HepG2 (cell line): Measurements from ENCODE around the gene FAM98A. TPM values are rescaled to one million over a fixed set of nuclear protein-coding genes. Genes with fewer than 3 reads are reported as not detected.

Source experiments
- ATAC-seq: fragments of 200-7000 bp; cut with Tn5 transposase; 3 replicates; pipeline ENCODE4 v1.9.1; 2020; ENCODE audit warnings: mild to moderate bottlenecking, moderate library complexity
- BruUV-seq: library from RNA; stranded (reverse); fragments of 400-500 nt; replicated peaks from 2 replicates; lab custom pipeline; 2021; lab: Mats Ljungman, UMichigan
- CTCF ChIA-PET: fragments of 300-600 bp; formaldehyde crosslinking; extraction: SDS; loops from one replicate; lab custom pipeline; 2021; ENCODE audit warnings: low total read pairs, inconsistent platforms, low intra/inter-chr PET ratio; lab: Yijun Ruan, JAX
- POLR2A ChIA-PET: fragments of 350-600 bp; sonication (Branson Sonifier 250); formaldehyde crosslinking; loops from one replicate; lab custom pipeline; 2020; ENCODE audit warnings: antibody characterized with exemption, inconsistent platforms; lab: Yijun Ruan, JAX
- DNase-seq: peaks from one replicate; pipeline ENCODE4 v3.0.0-alpha.2; 2015; ENCODE audit warnings: low spot score
- FAIRE-seq: peaks from 3 replicates; lab custom pipeline; 2011; peaks lifted over from hg19 to GRCh38; lab: Jason Lieb, UNC
- H2AFZ ChIP-seq: one replicate; pipeline ENCODE4 v1.6.1; 2011; ENCODE audit warnings: low read length, inconsistent platforms
- H3K27ac ChIP-seq: fragments of 300-600 bp; 3 replicates; pipeline ENCODE4 v1.8.0; 2011; ENCODE audit warnings: mixed run types, mild to moderate bottlenecking, mixed read lengths, low read length, inconsistent platforms; ENCODE audit not compliant: insufficient read depth; ENCODE audit errors: extremely low read length
- H3K27me3 ChIP-seq, 2 experiments: fragments of 200-600 bp in 1 of 2; 2 replicates in 1 of 2; 3 replicates in 1 of 2; pipeline versions ENCODE4 v1.6.0 to v1.8.0; 2011; ENCODE audit warnings: low read length in 2 of 2, mild to moderate bottlenecking in 2 of 2, moderate library complexity in 2 of 2, inconsistent platforms in 1 of 2; ENCODE audit not compliant: insufficient read depth in 2 of 2, control insufficient read depth in 1 of 2
- H3K36me3 ChIP-seq, 2 experiments: fragments of 200-600 bp in 1 of 2; replicated peaks in 1 of 2; 2 replicates in 1 of 2; 3 replicates in 1 of 2; pipeline versions ENCODE4 v1.5.1 to v1.8.0; 2011; ENCODE audit warnings: low read length in 2 of 2, inconsistent platforms in 1 of 2; ENCODE audit not compliant: insufficient read depth in 2 of 2, control insufficient read depth in 1 of 2
- H3K4me1 ChIP-seq: 2 replicates; pipeline ENCODE4 v1.5.1; 2012; ENCODE audit warnings: low read length, inconsistent platforms; ENCODE audit not compliant: insufficient read depth
- H3K4me2 ChIP-seq: 2 replicates; pipeline ENCODE4 v1.6.0; 2011; ENCODE audit warnings: low read depth, low read length, inconsistent platforms
- H3K4me3 ChIP-seq, 3 experiments: fragments of 200-600 bp in 1 of 3; sonication (generic), shearing (Covaris generic) in 1 of 3; replicated peaks in 1 of 3; 2 replicates each; pipeline ENCODE4 v1.5.1; 2011 to 2016; ENCODE audit warnings: low read length in 3 of 3, inconsistent platforms in 2 of 3, low read depth in 2 of 3, mild to moderate bottlenecking in 2 of 3, control low read depth in 1 of 3, mixed read lengths in 1 of 3; ENCODE audit not compliant: insufficient read depth in 1 of 3
- H3K79me2 ChIP-seq: one replicate; pipeline ENCODE4 v1.6.1; 2011; ENCODE audit warnings: low read length, inconsistent platforms; ENCODE audit not compliant: insufficient read depth
- H3K9ac ChIP-seq: 2 replicates; pipeline ENCODE4 v1.6.0; 2011; ENCODE audit warnings: mild to moderate bottlenecking, low read depth, low read length, inconsistent platforms; ENCODE audit not compliant: insufficient read depth
- H3K9me3 ChIP-seq: 2 replicates; pipeline ENCODE4 v1.5.1; 2012; ENCODE audit warnings: mild to moderate bottlenecking, low read length
- H4K20me1 ChIP-seq: 2 replicates; pipeline ENCODE4 v1.6.0; 2011; ENCODE audit warnings: inconsistent platforms, mild to moderate bottlenecking, low read length, moderate library complexity; ENCODE audit not compliant: insufficient read depth
- AGO1 ChIP-seq: fragments of 200-400 bp; formaldehyde crosslinking; IDR thresholded peaks from 2 replicates; pipeline ENCODE4 v1.6.1; 2017; ENCODE audit warnings: mild to moderate bottlenecking, low read depth, low read length, moderate library complexity; ENCODE audit not compliant: poor library complexity, severe bottlenecking
- HNF4G ChIP-seq, 2 experiments: sonication (generic) in 1 of 2; formaldehyde crosslinking in 1 of 2; IDR thresholded peaks; 2 replicates each; pipeline versions ENCODE4 v1.4.0 to v1.6.1; 2011 to 2020; ENCODE audit warnings: borderline replicate concordance in 2 of 2, low read depth in 2 of 2, mild to moderate bottlenecking in 2 of 2, low read length in 1 of 2, missing genetic modification reagents in 1 of 2, moderate library complexity in 1 of 2
- MAFG ChIP-seq: sonication (generic); formaldehyde crosslinking; IDR thresholded peaks from 2 replicates; pipeline ENCODE4 v1.5.1; 2020; ENCODE audit warnings: mild to moderate bottlenecking, missing genetic modification reagents
- MIER2 ChIP-seq: IDR thresholded peaks from 2 replicates; pipeline ENCODE4 v1.6.1; 2016; ENCODE audit warnings: missing biosample characterization, missing genetic modification reagents
- MIER3 ChIP-seq: IDR thresholded peaks from 2 replicates; pipeline ENCODE4 v1.6.1; 2016; ENCODE audit warnings: missing compliant biosample characterization, borderline replicate concordance
- NAIF1 ChIP-seq: sonication (generic); formaldehyde crosslinking; IDR thresholded peaks from 2 replicates; pipeline ENCODE4 v1.5.0; 2020; ENCODE audit warnings: mild to moderate bottlenecking, missing genetic modification reagents, borderline replicate concordance
- PHF8 ChIP-seq: sonication (generic); formaldehyde crosslinking; IDR thresholded peaks from 2 replicates; pipeline ENCODE4 v1.5.0; 2020; ENCODE audit warnings: missing genetic modification reagents
- RAD21 ChIP-seq: fragments of 450-650 bp; formaldehyde crosslinking; IDR thresholded peaks from 2 replicates; pipeline ENCODE4 v1.5.0; 2020; ENCODE audit warnings: mild to moderate bottlenecking
- RFX5 ChIP-seq: IDR thresholded peaks from 2 replicates; pipeline ENCODE4 v1.6.1; 2011; ENCODE audit warnings: low read depth, low read length, improper control_type of control experiment
- SIX4 ChIP-seq: sonication (generic); formaldehyde crosslinking; IDR thresholded peaks from 2 replicates; pipeline ENCODE4 v1.4.0; 2020; ENCODE audit warnings: missing genetic modification reagents
- THYN1 ChIP-seq: sonication (generic); formaldehyde crosslinking; IDR thresholded peaks from 2 replicates; pipeline ENCODE4 v1.8.1; 2023; ENCODE audit warnings: low read depth, mild to moderate bottlenecking, moderate library complexity, missing genetic modification reagents, borderline replicate concordance
- ZBTB1 ChIP-seq: sonication (generic); formaldehyde crosslinking; IDR thresholded peaks from 2 replicates; pipeline ENCODE4 v1.4.0; 2020; ENCODE audit warnings: missing genetic modification reagents, borderline replicate concordance
- ZFP90 ChIP-seq: sonication (generic); formaldehyde crosslinking; IDR thresholded peaks from 2 replicates; pipeline ENCODE4 v1.8.0; 2022; ENCODE audit warnings: missing genetic modification reagents, mild to moderate bottlenecking, inconsistent platforms, borderline replicate concordance
- ZNF12 ChIP-seq: sonication (generic); formaldehyde crosslinking; IDR thresholded peaks from 2 replicates; pipeline ENCODE4 v1.5.0; 2020; ENCODE audit warnings: missing genetic modification reagents
- ZNF230 ChIP-seq: sonication (generic); formaldehyde crosslinking; IDR thresholded peaks from 2 replicates; pipeline ENCODE4 v1.4.0; 2020; ENCODE audit warnings: mild to moderate bottlenecking, missing genetic modification reagents
- ZNF235 ChIP-seq: sonication (generic); formaldehyde crosslinking; IDR thresholded peaks from 2 replicates; pipeline ENCODE4 v1.8.1; 2023; ENCODE audit warnings: mild to moderate bottlenecking, missing genetic modification reagents, borderline replicate concordance
- ZNF292 ChIP-seq: sonication (generic); formaldehyde crosslinking; IDR thresholded peaks from 2 replicates; pipeline ENCODE4 v1.8.1; 2022; ENCODE audit warnings: mild to moderate bottlenecking, low read depth, missing genetic modification reagents, borderline replicate concordance
- ZNF670 ChIP-seq: sonication (generic); formaldehyde crosslinking; IDR thresholded peaks from 2 replicates; pipeline ENCODE4 v1.8.0; 2022; ENCODE audit warnings: mild to moderate bottlenecking, missing genetic modification reagents, borderline replicate concordance
- ZNF761 ChIP-seq: sonication (generic); formaldehyde crosslinking; conservative IDR thresholded peaks from 2 replicates; pipeline ENCODE4 v1.4.0; 2020; ENCODE audit warnings: mild to moderate bottlenecking, missing genetic modification reagents
- ZNF772 ChIP-seq: sonication (generic); formaldehyde crosslinking; IDR thresholded peaks from 2 replicates; pipeline ENCODE4 v1.5.0; 2020; ENCODE audit warnings: mild to moderate bottlenecking, missing genetic modification reagents
- ZZZ3 ChIP-seq: sonication (generic); formaldehyde crosslinking; IDR thresholded peaks from 2 replicates; pipeline ENCODE4 v1.4.0; 2020; ENCODE audit warnings: missing genetic modification reagents, mild to moderate bottlenecking, borderline replicate concordance
- WGBS: methylation state at CpG from one replicate; pipeline ENCODE4 v1.1.6; 2017; ENCODE audit warnings: low lambda C conversion rate; 5-methylcytosine and 5-hydroxymethylcytosine counted together
- in situ Hi-C: cut with HindIII; loops from 2 replicates; pipeline ENCODE4 v1.10.0; 2017; ENCODE audit warnings: low pct_unique_long_range_greater_than_20kb; ENCODE audit not compliant: extremely low pct_ligation_motif_present
- intact Hi-C: fragments of 100-400 bp; cut with micrococcal nuclease; formaldehyde crosslinking; loops from one replicate; pipeline ENCODE4 v1.10.0; 2022; ENCODE audit not compliant: unreplicated experiment
- polyA plus RNA-seq, 8 experiments: library from polyadenylated mRNA; depleted of rRNA in 3 of 8; stranded (reverse) in 7 of 8; unstranded in 1 of 8; fragments of >200 nt; fragmentation: Illumina TruSeq in 4 of 8; extraction: Trizol in 4 of 8; gene quantifications; 2 replicates each; pipeline versions ENCODE4 v1.2.1 to v1.2.3, GENCODE V29; 2011 to 2016; ENCODE audit warnings: low read depth in 4 of 8, missing spikeins in 1 of 8, mixed read lengths in 1 of 8; ENCODE audit not compliant: insufficient read depth in 1 of 8
- total RNA-seq, 5 experiments: library from RNA; depleted of rRNA; stranded (reverse); fragments of >200 nt; fragmentation: Illumina TruSeq; extraction: Trizol; gene quantifications; 2 replicates each; pipeline ENCODE4 v1.2.3, GENCODE V29; 2016; ENCODE audit warnings: low read depth in 1 of 5
- TF ChIP-seq, protein P1 (sequence below): sonication (generic); formaldehyde crosslinking; IDR thresholded peaks from 2 replicates; pipeline ENCODE4 v1.4.0; 2020; ENCODE audit warnings: missing genetic modification reagents, borderline replicate concordance
- TF ChIP-seq, protein P2 (sequence below): IDR thresholded peaks from 2 replicates; pipeline ENCODE4 v1.6.1; 2016; ENCODE audit warnings: mild to moderate bottlenecking, missing biosample characterization, missing genetic modification reagents
- TF ChIP-seq, protein P3 (sequence below): conservative IDR thresholded peaks from 2 replicates; pipeline ENCODE4 v1.6.1; 2018; ENCODE audit warnings: missing genetic modification reagents

The FAM98A gene
- total and polyA plus RNA-seq, 2 of the 13 experiments (the other 11 are each of a cell fraction or from before 2014, with no cell fraction given): 44.0 to 61.4 TPM

DNA sequence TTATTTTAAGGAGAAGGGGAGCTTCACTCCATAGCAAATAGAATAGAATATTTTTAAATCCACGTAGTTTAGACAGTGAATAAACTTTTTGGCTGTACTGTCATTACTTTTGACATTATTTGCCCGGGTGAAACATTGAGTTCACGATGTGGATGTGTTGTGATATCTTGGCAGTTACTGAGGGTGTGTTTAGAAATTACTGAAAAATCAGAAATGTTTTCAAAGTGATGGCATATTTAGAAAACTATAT is 769 bp upstream of the FAM98A start:
- no peak for ATAC-seq
- peaks cover 28% of the 10 kb centered on the region for H3K79me2 ChIP-seq
- CTCF ChIA-PET: no interaction called here
- H3K36me3 ChIP-seq: no peaks in the 10 kb centered on the region; a peak in 2 of 5 replicates
- in situ Hi-C loops: loop anchor here (25.0 kb wide), 1 partner anchor 838 kb away; no protein-coding TSS in a partner anchor
- BruUV-seq: no TSS peak
- peak overlapping the region; percentile 50 for H2AFZ ChIP-seq
- no peaks in the 10 kb centered on the region for H3K9me3 ChIP-seq
- H3K27me3 ChIP-seq: no peaks in the 10 kb centered on the region; a peak in 1 of 5 replicates
- peak overlapping the region; percentile 65 to 100 (median 86) for H3K4me3 ChIP-seq
- DNase-seq: no peak
- H3K4me2 ChIP-seq: peak overlapping the region; percentile 83
- 5% methylated on average over 3 of the region's 3 CpGs for WGBS
- POLR2A ChIA-PET: interaction anchor here (0.9 to 1.7 kb wide), 2 partner anchors 17 to 795 kb away, joined by 3 to 7 read pairs; no protein-coding TSS in a partner anchor
- peak overlapping the region; percentile 67 for H3K9ac ChIP-seq
- H4K20me1 ChIP-seq: no peaks in the 10 kb centered on the region
- intact Hi-C loops: no loop called here
- no peak for FAIRE-seq
- H3K4me1 ChIP-seq: peaks cover 32% of the 10 kb centered on the region
- peak overlapping the region; percentile 7 for H3K27ac ChIP-seq
- no peak for TF ChIP-seq MIER3 (CRISPR knock-in tag)
- no peak for TF ChIP-seq RFX5
- TF ChIP-seq ZNF12 (CRISPR knock-in tag): no peak
- no peak for TF ChIP-seq ZNF235 (CRISPR knock-in tag)
- no peak for TF ChIP-seq ZNF761
- no peak for TF ChIP-seq MIER2 (CRISPR knock-in tag)
- no peak for TF ChIP-seq ZNF292 (CRISPR knock-in tag)
- TF ChIP-seq RAD21 (CRISPR knock-in tag): no peak
- no peak for TF ChIP-seq THYN1
- TF ChIP-seq MAFG: no peak
- no peak for TF ChIP-seq ZBTB1
- no peak for TF ChIP-seq ZFP90 (CRISPR knock-in tag)
- TF ChIP-seq AGO1: no peak
- TF ChIP-seq, protein P1, sequence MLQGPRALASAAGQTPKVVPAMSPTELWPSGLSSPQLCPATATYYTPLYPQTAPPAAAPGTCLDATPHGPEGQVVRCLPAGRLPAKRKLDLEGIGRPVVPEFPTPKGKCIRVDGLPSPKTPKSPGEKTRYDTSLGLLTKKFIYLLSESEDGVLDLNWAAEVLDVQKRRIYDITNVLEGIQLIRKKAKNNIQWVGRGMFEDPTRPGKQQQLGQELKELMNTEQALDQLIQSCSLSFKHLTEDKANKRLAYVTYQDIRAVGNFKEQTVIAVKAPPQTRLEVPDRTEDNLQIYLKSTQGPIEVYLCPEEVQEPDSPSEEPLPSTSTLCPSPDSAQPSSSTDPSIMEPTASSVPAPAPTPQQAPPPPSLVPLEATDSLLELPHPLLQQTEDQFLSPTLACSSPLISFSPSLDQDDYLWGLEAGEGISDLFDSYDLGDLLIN: no peak
- no peak for TF ChIP-seq PHF8 (CRISPR knock-in tag)
- no peak for TF ChIP-seq HNF4G (IDR thresholded peaks at IDR 0.05; ENCODE audit: borderline replicate concordance, low read depth, low read length)
- TF ChIP-seq HNF4G (CRISPR knock-in tag; IDR thresholded peaks at IDR 0.05; ENCODE audit: borderline replicate concordance, low read depth): no peak
- TF ChIP-seq, protein P2, sequence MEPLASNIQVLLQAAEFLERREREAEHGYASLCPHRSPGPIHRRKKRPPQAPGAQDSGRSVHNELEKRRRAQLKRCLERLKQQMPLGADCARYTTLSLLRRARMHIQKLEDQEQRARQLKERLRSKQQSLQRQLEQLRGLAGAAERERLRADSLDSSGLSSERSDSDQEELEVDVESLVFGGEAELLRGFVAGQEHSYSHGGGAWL (CRISPR knock-in tag): no peak
- TF ChIP-seq SIX4 (CRISPR knock-in tag): no peak
- TF ChIP-seq ZNF772 (CRISPR knock-in tag): no peak
- no peak for TF ChIP-seq ZNF230 (CRISPR knock-in tag)
- TF ChIP-seq, protein P3, sequence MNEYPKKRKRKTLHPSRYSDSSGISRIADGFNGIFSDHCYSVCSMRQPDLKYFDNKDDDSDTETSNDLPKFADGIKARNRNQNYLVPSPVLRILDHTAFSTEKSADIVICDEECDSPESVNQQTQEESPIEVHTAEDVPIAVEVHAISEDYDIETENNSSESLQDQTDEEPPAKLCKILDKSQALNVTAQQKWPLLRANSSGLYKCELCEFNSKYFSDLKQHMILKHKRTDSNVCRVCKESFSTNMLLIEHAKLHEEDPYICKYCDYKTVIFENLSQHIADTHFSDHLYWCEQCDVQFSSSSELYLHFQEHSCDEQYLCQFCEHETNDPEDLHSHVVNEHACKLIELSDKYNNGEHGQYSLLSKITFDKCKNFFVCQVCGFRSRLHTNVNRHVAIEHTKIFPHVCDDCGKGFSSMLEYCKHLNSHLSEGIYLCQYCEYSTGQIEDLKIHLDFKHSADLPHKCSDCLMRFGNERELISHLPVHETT (CRISPR knock-in tag): no peak
- TF ChIP-seq ZNF670: peak; percentile 7; the same call in 1 of the 2 replicates
- TF ChIP-seq ZZZ3 (CRISPR knock-in tag): no peak
- TF ChIP-seq NAIF1 (CRISPR knock-in tag): peak; percentile 68; the same call in 1 of the 2 replicates
